Neural cell (in vitro differentiated cells): ENCODE results near the gene MAML2.

Source experiments
- CTCF ChIP-seq: fragments of 450-650 bp; IDR thresholded peaks from 2 replicates; pipeline ENCODE4 v1.5.1; 2014; ENCODE audit warnings: antibody characterized with exemption, mild to moderate bottlenecking, moderate library complexity; ENCODE audit not compliant: poor library complexity, severe bottlenecking
- EP300 ChIP-seq: fragments of 450-650 bp; conservative IDR thresholded peaks from 2 replicates; pipeline ENCODE4 v1.6.1; 2014; ENCODE audit warnings: antibody characterized with exemption, mild to moderate bottlenecking, moderate library complexity; ENCODE audit not compliant: poor library complexity, severe bottlenecking
- EZH2 ChIP-seq: fragments of 200-600, 300-800 bp; shearing (Covaris generic), sonication (generic); IDR thresholded peaks from 2 replicates; pipeline ENCODE4 v1.6.1; 2014; ENCODE audit warnings: antibody characterized with exemption, low read length, borderline replicate concordance, mild to moderate bottlenecking; ENCODE audit not compliant: insufficient read depth, poor library complexity, severe bottlenecking
- REST ChIP-seq: IDR thresholded peaks from 2 replicates; pipeline ENCODE4 v1.6.1; 2012; ENCODE audit warnings: borderline replicate concordance
- TAF1 ChIP-seq: IDR thresholded peaks from 2 replicates; pipeline ENCODE4 v1.6.1; 2012; ENCODE audit warnings: low read depth

GRCh38 chr11:96088914-96089313 is 254.1 kb downstream of the MAML2 start:
- TF ChIP-seq CTCF (no peak), TAF1 (no peak), EP300 (no peak), EZH2 (no peak), REST (no peak)
